Rectal smooth muscle tissue (tissue), 1 donor: ENCODE measurements around the gene TSPAN16.

Source experiments
- H3K27ac ChIP-seq: one replicate; pipeline ENCODE4 v1.7.0; 2013; ENCODE audit warnings: low read depth, low read length, inconsistent platforms
- H3K27me3 ChIP-seq: one replicate; pipeline ENCODE4 v1.7.0; 2013; ENCODE audit warnings: low read length; ENCODE audit not compliant: control insufficient read depth, insufficient read depth
- H3K36me3 ChIP-seq: one replicate; pipeline ENCODE4 v1.7.0; 2013; ENCODE audit warnings: low read length; ENCODE audit not compliant: control insufficient read depth, insufficient read depth
- H3K4me1 ChIP-seq: one replicate; pipeline ENCODE4 v1.7.0; 2013; ENCODE audit warnings: low read length; ENCODE audit not compliant: control insufficient read depth, insufficient read depth
- H3K4me3 ChIP-seq: one replicate; pipeline ENCODE4 v1.7.0; 2013; ENCODE audit warnings: low read length
- H3K9ac ChIP-seq: one replicate; pipeline ENCODE4 v1.7.0; 2013; ENCODE audit warnings: low read length

Gene TSPAN16

DNA sequence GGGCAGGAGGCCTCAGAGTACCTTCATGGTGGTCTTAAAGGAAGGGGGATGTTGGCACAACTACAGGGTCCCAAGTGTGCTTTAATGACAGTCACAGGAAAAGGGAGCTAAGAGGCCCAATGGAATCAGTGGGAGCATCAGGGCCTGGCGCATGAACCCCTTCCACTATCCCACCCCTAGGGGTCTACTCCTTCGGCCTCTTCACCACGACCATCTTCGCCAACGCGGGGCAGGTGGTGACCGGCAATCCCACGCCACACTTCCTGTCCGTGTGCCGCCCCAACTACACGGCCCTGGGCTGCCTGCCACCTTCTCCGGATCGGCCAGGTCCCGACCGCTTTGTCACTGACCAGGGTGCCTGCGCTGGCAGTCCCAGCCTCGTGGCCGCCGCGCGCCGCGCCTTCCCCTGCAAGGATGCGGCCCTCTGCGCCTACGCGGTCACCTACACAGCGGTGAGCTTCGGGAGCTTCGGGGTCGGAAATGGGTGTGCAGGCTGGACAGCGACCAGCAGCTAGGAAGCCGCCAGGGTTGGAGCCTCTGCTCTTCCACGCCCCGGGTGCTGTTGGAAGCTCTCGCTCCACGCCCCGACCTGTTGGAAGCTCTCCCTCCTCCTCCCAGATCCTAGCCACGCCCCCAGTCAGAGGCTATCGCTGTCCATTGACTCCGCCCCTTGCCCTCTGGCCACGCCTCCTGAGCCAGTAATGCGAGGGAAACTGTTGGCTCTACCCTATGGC, 65.2 kb downstream of the TSPAN16 start:
- Histone ChIP-seq H3K4me1 (peaks cover under 1% of the 10 kb centered on the region), H3K36me3 (peaks cover 6% of the 10 kb centered on the region), H3K27me3 (no peaks in the 10 kb centered on the region), H3K9ac (no peak overlapping the region), H3K27ac (no peak overlapping the region), H3K4me3 (no peak overlapping the region)

DNA sequence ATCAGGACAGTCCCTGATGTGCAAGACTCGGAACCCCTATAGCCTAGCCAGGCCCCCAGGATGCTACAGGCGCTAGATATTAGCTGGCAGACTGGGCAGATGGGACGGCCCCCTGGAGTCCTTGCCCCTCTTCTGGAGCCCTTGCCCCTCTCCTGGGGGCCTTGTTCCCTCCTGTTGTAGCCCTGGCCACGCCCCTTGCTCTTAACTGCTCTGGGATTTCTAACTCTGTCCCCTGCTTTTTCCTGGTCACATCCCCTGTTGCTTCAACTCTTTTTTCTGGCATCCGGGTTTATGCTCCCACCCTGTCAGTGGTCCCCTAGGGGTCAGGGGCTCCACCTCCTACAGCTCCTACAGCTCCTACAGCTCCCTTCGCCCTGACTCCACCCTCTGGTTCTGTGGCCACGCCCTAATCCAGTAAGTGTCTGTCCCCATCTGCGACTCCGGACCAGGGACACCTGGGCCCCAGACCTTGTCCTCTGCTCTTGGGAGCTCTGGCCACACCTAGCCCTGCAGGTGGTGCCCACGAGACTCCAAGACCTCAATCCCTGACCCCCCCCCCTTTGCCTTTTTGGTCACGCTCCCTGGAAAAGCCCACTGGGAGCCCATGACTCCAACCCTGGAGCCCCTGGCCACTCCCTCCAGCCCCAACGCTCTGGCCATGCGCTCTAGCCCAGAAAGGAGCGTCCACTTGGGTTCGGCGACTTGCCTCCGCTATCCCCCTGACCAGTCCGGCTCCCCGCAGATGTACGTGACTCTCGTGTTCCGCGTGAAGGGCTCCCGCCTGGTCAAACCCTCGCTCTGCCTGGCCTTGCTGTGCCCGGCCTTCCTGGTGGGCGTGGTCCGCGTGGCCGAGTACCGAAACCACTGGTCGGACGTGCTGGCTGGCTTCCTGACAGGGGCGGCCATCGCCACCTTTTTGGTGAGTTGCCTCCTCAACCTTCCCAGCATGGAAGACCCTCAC, 66.1 kb downstream of the TSPAN16 start:
- H3K9ac ChIP-seq = no peak overlapping the region
- no peaks in the 10 kb centered on the region for H3K4me1 ChIP-seq
- no peak overlapping the region for H3K27ac ChIP-seq
- peaks cover 6% of the 10 kb centered on the region for H3K36me3 ChIP-seq
- H3K27me3 ChIP-seq = no peaks in the 10 kb centered on the region
- H3K4me3 ChIP-seq = no peak overlapping the region

DNA sequence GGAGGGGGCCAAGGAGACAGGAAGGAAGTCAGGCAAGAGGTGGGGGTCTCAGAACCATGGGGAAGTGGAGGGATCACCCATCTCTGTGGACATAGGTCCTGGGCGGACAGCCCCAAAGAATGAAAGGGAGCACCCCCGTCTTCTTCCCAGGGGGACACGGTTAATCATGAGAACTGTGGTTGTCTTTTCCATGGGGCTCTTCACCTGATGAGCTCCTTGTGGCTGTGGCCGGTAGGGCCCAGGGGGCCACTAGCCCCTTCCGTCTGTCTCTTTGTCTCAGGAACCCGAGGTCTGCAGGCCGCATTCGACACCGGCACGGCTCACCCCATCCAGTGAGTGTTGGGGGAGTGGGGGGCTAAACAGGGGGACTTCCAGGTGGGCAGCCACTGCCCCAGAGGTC, 67.9 kb downstream of the TSPAN16 start:
- Histone ChIP-seq H3K27me3 (no peaks in the 10 kb centered on the region), H3K4me1 (no peaks in the 10 kb centered on the region), H3K27ac (no peak overlapping the region), H3K36me3 (peaks cover 6% of the 10 kb centered on the region), H3K9ac (no peak overlapping the region), H3K4me3 (no peak overlapping the region)

- Histone ChIP-seq H3K27ac (no peak overlapping the region), H3K4me1 (no peaks in the 10 kb centered on the region), H3K4me3 (no peak overlapping the region), H3K27me3 (no peaks in the 10 kb centered on the region), H3K36me3 (peaks cover 3% of the 10 kb centered on the region), H3K9ac (no peak overlapping the region)
These were observed 68.4 kb downstream of the TSPAN16 start for GRCh38 chr19:11364296-11364904.

DNA sequence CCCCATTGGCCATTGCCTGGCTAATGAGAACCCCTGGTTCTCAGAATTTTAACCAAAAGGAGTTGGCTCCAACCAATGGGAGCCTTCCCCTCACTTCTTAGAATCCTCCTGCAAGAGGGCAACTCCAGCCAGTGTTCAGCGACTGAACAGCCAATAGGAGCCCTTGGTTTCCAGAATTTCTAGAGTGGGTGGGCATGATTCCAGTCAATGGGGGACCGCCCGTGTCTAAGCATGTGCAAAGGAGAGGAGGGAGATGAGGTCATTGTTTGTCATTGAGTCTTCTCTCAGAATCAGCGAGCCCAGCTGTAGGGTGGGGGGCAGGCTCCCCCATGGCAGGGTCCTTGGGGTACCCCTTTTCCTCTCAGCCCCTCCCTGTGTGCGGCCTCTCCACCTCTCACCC, 69.0 kb downstream of the TSPAN16 start:
- Histone ChIP-seq H3K27me3 (no peaks in the 10 kb centered on the region), H3K27ac (no peak overlapping the region), H3K4me1 (no peaks in the 10 kb centered on the region), H3K36me3 (no peaks in the 10 kb centered on the region), H3K4me3 (no peak overlapping the region), H3K9ac (no peak overlapping the region)
